Sigmoid colon (tissue), 7 donors: Measurements from ENCODE around the gene ZMYM3. TPM values are rescaled to one million over a fixed set of nuclear protein-coding genes. Genes with fewer than 3 reads are reported as not detected.
A peak's percentile ranks its signal among the peaks of the same experiment; 100 is the strongest.

Experiments used
- DNase-seq: peaks from one replicate; pipeline ENCODE4 v3.0.0-alpha.2; 2019
- H3K27ac ChIP-seq, 4 donors: fragments of 200-600 bp; sonication (generic); one replicate each; pipeline ENCODE4 v1.5.1; 2016 to 2019; ENCODE audit warnings: mild to moderate bottlenecking in 1 of 4
- H3K27me3 ChIP-seq, 3 donors: fragments of 200-600 bp; sonication (generic); one replicate each; pipeline ENCODE4 v1.5.1; 2019; ENCODE audit warnings: mild to moderate bottlenecking in 1 of 3
- H3K36me3 ChIP-seq, 4 donors: fragments of 200-600 bp; sonication (generic); one replicate each; pipeline ENCODE4 v1.5.1; 2016 to 2019
- H3K4me1 ChIP-seq, 4 donors: fragments of 200-600 bp; sonication (generic); one replicate each; pipeline ENCODE4 v1.5.1; 2017 to 2019
- H3K4me3 ChIP-seq, 4 donors: fragments of 200-600 bp; sonication (generic); one replicate each; pipeline ENCODE4 v1.5.1; 2017 to 2019; ENCODE audit warnings: mild to moderate bottlenecking in 2 of 4, moderate library complexity in 1 of 4
- H3K9me3 ChIP-seq, 4 donors: fragments of 200-600 bp in 3 of 4; sonication (generic) in 3 of 4; one replicate each; pipeline versions ENCODE4 v1.5.1 to v1.6.1; 2013 to 2019
- CTCF ChIP-seq, 4 experiments: fragments of 450-650 bp in 3 of 4; fragments of 200-600 bp in 1 of 4; IDR thresholded peaks; one replicate each; pipeline ENCODE4 v1.5.1; 2016 to 2019; ENCODE audit warnings: antibody characterized with exemption in 4 of 4, mild to moderate bottlenecking in 3 of 4, moderate library complexity in 2 of 4
- EP300 ChIP-seq, 4 donors: sonication (generic); formaldehyde crosslinking; IDR thresholded peaks; one replicate each; pipeline ENCODE4 v1.6.1; 2017; ENCODE audit warnings: antibody characterized with exemption in 4 of 4
- POLR2A ChIP-seq, 2 donors: fragments of 450-650 bp; IDR thresholded peaks; one replicate each; pipeline ENCODE4 v1.6.1; 2016; ENCODE audit warnings: antibody characterized with exemption in 2 of 2, mild to moderate bottlenecking in 2 of 2, moderate library complexity in 2 of 2
- POLR2AphosphoS5 ChIP-seq, 4 donors: sonication (generic); formaldehyde crosslinking; IDR thresholded peaks; one replicate each; pipeline ENCODE4 v1.6.1; 2017; ENCODE audit warnings: antibody characterized with exemption in 4 of 4
- WGBS, 2 donors: extraction: QIAGEN DNeasy Blood & Tissue Kit; methylation state at CpG; one replicate each; pipeline ENCODE4 v1.1.7; 2013; 5-methylcytosine and 5-hydroxymethylcytosine counted together
- intact Hi-C: fragments of 100-400 bp; cut with DNase I; formaldehyde crosslinking; loops from one replicate; pipeline ENCODE4 v1.15.1; 2023
- polyA plus RNA-seq, 3 donors: library from polyadenylated mRNA; stranded (reverse); fragments of 200-250 nt; gene quantifications; one replicate each; pipeline ENCODE4 v1.2.3, GENCODE V29; 2013
- total RNA-seq, 4 donors: library from RNA; depleted of rRNA; stranded (reverse); fragments of >200 nt; gene quantifications; one replicate each; pipeline ENCODE4 v1.1.0, GENCODE V29; 2016
- donor health status: healthy with polysubstance abuse.
- donor health status: Bipolar disorder and iron deficiency.
- donor health status: healthy.

The ZMYM3 gene
- total and polyA plus RNA-seq, 7 donors = 2.4 to 23.5 (median 12.4) TPM

- intact Hi-C loops = no loop called here
- TF ChIP-seq POLR2A (IDR thresholded peaks at IDR 0.05) = no peak
- no peak for TF ChIP-seq POLR2AphosphoS5 (IDR thresholded peaks at IDR 0.05)
- TF ChIP-seq CTCF (IDR thresholded peaks at IDR 0.05) = no peak
- TF ChIP-seq EP300 (IDR thresholded peaks at IDR 0.05) = no peak
- peaks cover 2 to 74% (median 38%) of the 10 kb centered on the region in 4 donors for H3K36me3 ChIP-seq
- no peaks in the 10 kb centered on the region for H3K9me3 ChIP-seq
- WGBS, 2 donors = 78 to 85% methylated on average over 3 of the region's 3 CpGs
- H3K27ac ChIP-seq = no peak overlapping the region
- no peaks in the 10 kb centered on the region for H3K27me3 ChIP-seq
- H3K4me3 ChIP-seq = no peak overlapping the region
- H3K4me1 ChIP-seq = peaks cover 0 to 8% (median 1%) of the 10 kb centered on the region in 4 donors
- no peak for DNase-seq
Measured at GRCh38 chrX:71298119-71298518, 44.2 kb upstream of the ZMYM3 start.

GRCh38 chrX:71296806-71297205 lies 42.9 kb upstream of the ZMYM3 start:
- intact Hi-C loops = no loop called here
- no peaks in the 10 kb centered on the region for H3K27me3 ChIP-seq
- no peak overlapping the region for H3K4me3 ChIP-seq
- H3K9me3 ChIP-seq = no peaks in the 10 kb centered on the region
- no peak for DNase-seq
- WGBS, 2 donors = 97 to 98% methylated on average over 6 of the region's 6 CpGs
- H3K4me1 ChIP-seq = peaks cover 0 to 5% (median 0%) of the 10 kb centered on the region in 4 donors
- TF ChIP-seq POLR2AphosphoS5 (IDR thresholded peaks at IDR 0.05) (no peak), POLR2A (IDR thresholded peaks at IDR 0.05) (no peak), CTCF (IDR thresholded peaks at IDR 0.05) (no peak)
- no peak overlapping the region for H3K27ac ChIP-seq
- peaks cover 9 to 88% (median 44%) of the 10 kb centered on the region in 4 donors for H3K36me3 ChIP-seq

- Histone ChIP-seq H3K36me3 (peaks cover 9 to 73% (median 31%) of the 10 kb centered on the region in 4 donors), H3K4me1 (peaks cover 0 to 4% (median 0%) of the 10 kb centered on the region in 4 donors), H3K4me3 (no peak overlapping the region), H3K9me3 (no peaks in the 10 kb centered on the region), H3K27ac (peak overlapping the region in 1 of 4 donors; percentile 27), H3K27me3 (no peaks in the 10 kb centered on the region)
- TF ChIP-seq CTCF (IDR thresholded peaks at IDR 0.05) = no peak
- TF ChIP-seq POLR2AphosphoS5 (IDR thresholded peaks at IDR 0.05) = no peak
- no peak for TF ChIP-seq EP300 (IDR thresholded peaks at IDR 0.05)
- no peak for TF ChIP-seq POLR2A (IDR thresholded peaks at IDR 0.05)
- DNase-seq = no peak
- 89 to 93% methylated on average over 7 of the region's 7 CpGs for WGBS, 2 donors
- intact Hi-C loops = no loop called here
Measured at GRCh38 chrX:71292669-71293365, 38.9 kb upstream of the ZMYM3 start.

- H3K27me3 ChIP-seq = no peaks in the 10 kb centered on the region
- no peak overlapping the region for H3K27ac ChIP-seq
- peaks cover 0 to 10% (median 6%) of the 10 kb centered on the region in 4 donors for H3K4me1 ChIP-seq
- peaks cover 9 to 59% (median 22%) of the 10 kb centered on the region in 4 donors for H3K36me3 ChIP-seq
- WGBS, 2 donors = 67 to 82% methylated on average over 6 of the region's 6 CpGs
- intact Hi-C loops = no loop called here
- H3K4me3 ChIP-seq = no peak overlapping the region
- TF ChIP-seq EP300 (IDR thresholded peaks at IDR 0.05) (no peak), POLR2AphosphoS5 (IDR thresholded peaks at IDR 0.05) (no peak), POLR2A (IDR thresholded peaks at IDR 0.05) (no peak), CTCF (IDR thresholded peaks at IDR 0.05) (no peak)
- no peaks in the 10 kb centered on the region for H3K9me3 ChIP-seq
- DNase-seq = no peak
Measured at GRCh38 chrX:71291381-71291780, 37.4 kb upstream of the ZMYM3 start.
